Uterus (tissue), 2 donors: ENCODE measurements around the gene SMAD2.

Experiments
- POLR2A ChIP-seq, 2 donors: fragments of 450-650 bp; IDR thresholded peaks; one replicate each; pipeline ENCODE4 v1.6.1; 2016; ENCODE audit warnings: antibody characterized with exemption in 2 of 2, mild to moderate bottlenecking in 1 of 2, moderate library complexity in 1 of 2
- TF ChIP-seq, protein P1 (sequence below), 4 experiments: fragments of 200-600 bp in 2 of 4; fragments of 450-650 bp in 2 of 4; sonication (generic) in 2 of 4; IDR thresholded peaks; one replicate each; pipeline ENCODE4 v1.5.1; 2016 to 2019; ENCODE audit warnings: antibody characterized with exemption in 4 of 4, mild to moderate bottlenecking in 2 of 4, moderate library complexity in 1 of 4

- TF ChIP-seq, protein P1, sequence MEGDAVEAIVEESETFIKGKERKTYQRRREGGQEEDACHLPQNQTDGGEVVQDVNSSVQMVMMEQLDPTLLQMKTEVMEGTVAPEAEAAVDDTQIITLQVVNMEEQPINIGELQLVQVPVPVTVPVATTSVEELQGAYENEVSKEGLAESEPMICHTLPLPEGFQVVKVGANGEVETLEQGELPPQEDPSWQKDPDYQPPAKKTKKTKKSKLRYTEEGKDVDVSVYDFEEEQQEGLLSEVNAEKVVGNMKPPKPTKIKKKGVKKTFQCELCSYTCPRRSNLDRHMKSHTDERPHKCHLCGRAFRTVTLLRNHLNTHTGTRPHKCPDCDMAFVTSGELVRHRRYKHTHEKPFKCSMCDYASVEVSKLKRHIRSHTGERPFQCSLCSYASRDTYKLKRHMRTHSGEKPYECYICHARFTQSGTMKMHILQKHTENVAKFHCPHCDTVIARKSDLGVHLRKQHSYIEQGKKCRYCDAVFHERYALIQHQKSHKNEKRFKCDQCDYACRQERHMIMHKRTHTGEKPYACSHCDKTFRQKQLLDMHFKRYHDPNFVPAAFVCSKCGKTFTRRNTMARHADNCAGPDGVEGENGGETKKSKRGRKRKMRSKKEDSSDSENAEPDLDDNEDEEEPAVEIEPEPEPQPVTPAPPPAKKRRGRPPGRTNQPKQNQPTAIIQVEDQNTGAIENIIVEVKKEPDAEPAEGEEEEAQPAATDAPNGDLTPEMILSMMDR (IDR thresholded peaks at IDR 0.05) = no peak
- no peak for TF ChIP-seq POLR2A (IDR thresholded peaks at IDR 0.05)
These were observed 133.3 kb downstream of the SMAD2 start for GRCh38 chr18:47797126-47797525.
